HEK293 (cell line): ENCODE results near the gene ADRA1B.

Source experiments
- KLF8 ChIP-seq: fragments of 450-650 bp; formaldehyde crosslinking; IDR thresholded peaks from 2 replicates; pipeline ENCODE4 v1.5.1; 2016; ENCODE audit warnings: missing biosample characterization, missing genetic modification characterization
- KLF9 ChIP-seq: fragments of 450-650 bp; formaldehyde crosslinking; IDR thresholded peaks from 2 replicates; pipeline ENCODE4 v1.5.1; 2016; ENCODE audit warnings: missing biosample characterization, missing genetic modification characterization, low read depth
- MEIS1 ChIP-seq: sonication (generic); formaldehyde crosslinking; IDR thresholded peaks from 2 replicates; pipeline ENCODE4 v1.8.1; 2022; ENCODE audit warnings: missing genetic modification reagents, mild to moderate bottlenecking, borderline replicate concordance
- MZF1 ChIP-seq: fragments of 450-650 bp; formaldehyde crosslinking; IDR thresholded peaks from 2 replicates; pipeline ENCODE4 v1.5.1; 2017; ENCODE audit warnings: missing biosample characterization, missing genetic modification characterization, borderline replicate concordance
- OVOL3 ChIP-seq: fragments of 450-650 bp; formaldehyde crosslinking; IDR thresholded peaks from 2 replicates; pipeline ENCODE4 v1.5.1; 2016; ENCODE audit warnings: missing biosample characterization, missing genetic modification characterization
- REPIN1 ChIP-seq: fragments of 450-650 bp; formaldehyde crosslinking; IDR thresholded peaks from 2 replicates; pipeline ENCODE4 v1.5.1; 2017; ENCODE audit warnings: missing biosample characterization, missing genetic modification characterization, low read depth
- SALL2 ChIP-seq: fragments of 450-650 bp; formaldehyde crosslinking; IDR thresholded peaks from 2 replicates; pipeline ENCODE4 v1.5.0; 2017; ENCODE audit warnings: missing biosample characterization, mild to moderate bottlenecking, missing genetic modification characterization, borderline replicate concordance
- SP7 ChIP-seq: fragments of 450-650 bp; formaldehyde crosslinking; IDR thresholded peaks from 2 replicates; pipeline ENCODE4 v1.5.1; 2016; ENCODE audit warnings: missing biosample characterization, missing genetic modification characterization
- ZBTB44 ChIP-seq: fragments of 450-650 bp; IDR thresholded peaks from 2 replicates; pipeline ENCODE4 v1.5.1; 2018; ENCODE audit warnings: missing biosample characterization, mild to moderate bottlenecking, missing genetic modification characterization
- ZEB2 ChIP-seq: fragments of 450-650 bp; formaldehyde crosslinking; IDR thresholded peaks from 2 replicates; pipeline ENCODE4 v1.5.1; 2016; ENCODE audit warnings: missing biosample characterization, missing genetic modification characterization
- ZNF121 ChIP-seq: fragments of 450-650 bp; formaldehyde crosslinking; IDR thresholded peaks from 2 replicates; pipeline ENCODE4 v1.5.1; 2016; ENCODE audit warnings: missing biosample characterization, missing genetic modification characterization
- ZNF133 ChIP-seq: fragments of 450-650 bp; formaldehyde crosslinking; IDR thresholded peaks from 2 replicates; pipeline ENCODE4 v1.5.1; 2016; ENCODE audit warnings: missing biosample characterization, missing genetic modification characterization
- ZNF157 ChIP-seq: fragments of 450-650 bp; formaldehyde crosslinking; IDR thresholded peaks from 2 replicates; pipeline ENCODE4 v1.5.1; 2016; ENCODE audit warnings: missing biosample characterization, missing genetic modification characterization
- ZNF211 ChIP-seq: fragments of 450-650 bp; formaldehyde crosslinking; IDR thresholded peaks from 2 replicates; pipeline ENCODE4 v1.5.1; 2016; ENCODE audit warnings: low read depth, missing biosample characterization, missing genetic modification characterization
- ZNF214 ChIP-seq: fragments of 450-650 bp; formaldehyde crosslinking; IDR thresholded peaks from 2 replicates; pipeline ENCODE4 v1.5.1; 2017; ENCODE audit warnings: missing biosample characterization, mild to moderate bottlenecking, missing genetic modification characterization, borderline replicate concordance
- ZNF239 ChIP-seq: fragments of 450-650 bp; formaldehyde crosslinking; IDR thresholded peaks from 2 replicates; pipeline ENCODE4 v1.5.1; 2016; ENCODE audit warnings: missing biosample characterization, missing genetic modification characterization
- ZNF302 ChIP-seq: fragments of 450-650 bp; formaldehyde crosslinking; IDR thresholded peaks from 2 replicates; pipeline ENCODE4 v1.5.1; 2016; ENCODE audit warnings: missing biosample characterization, missing genetic modification characterization, low read depth
- ZNF335 ChIP-seq: fragments of 450-650 bp; formaldehyde crosslinking; conservative IDR thresholded peaks from 2 replicates; pipeline ENCODE4 v1.5.1; 2016; ENCODE audit warnings: missing biosample characterization, missing genetic modification characterization
- ZNF37A ChIP-seq: fragments of 450-650 bp; IDR thresholded peaks from 2 replicates; pipeline ENCODE4 v1.5.1; 2018; ENCODE audit warnings: missing biosample characterization, missing genetic modification characterization
- ZNF423 ChIP-seq: fragments of 450-650 bp; formaldehyde crosslinking; IDR thresholded peaks from 2 replicates; pipeline ENCODE4 v1.5.1; 2016; ENCODE audit warnings: missing biosample characterization, missing genetic modification characterization
- ZNF488 ChIP-seq: fragments of 450-650 bp; formaldehyde crosslinking; IDR thresholded peaks from 2 replicates; pipeline ENCODE4 v1.5.1; 2016; ENCODE audit warnings: missing biosample characterization, missing genetic modification characterization
- ZNF513 ChIP-seq: fragments of 450-650 bp; IDR thresholded peaks from 2 replicates; pipeline ENCODE4 v1.5.1; 2018; ENCODE audit warnings: missing biosample characterization, missing genetic modification characterization
- ZNF518A ChIP-seq: fragments of 450-650 bp; formaldehyde crosslinking; conservative IDR thresholded peaks from 2 replicates; pipeline ENCODE4 v1.5.1; 2016; ENCODE audit warnings: low read depth, missing biosample characterization, missing genetic modification characterization
- ZNF610 ChIP-seq: fragments of 450-650 bp; formaldehyde crosslinking; IDR thresholded peaks from 2 replicates; pipeline ENCODE4 v1.5.1; 2016; ENCODE audit warnings: missing biosample characterization, missing genetic modification characterization, borderline replicate concordance
- ZNF626 ChIP-seq: fragments of 450-650 bp; sonication (Bioruptor Pico); formaldehyde crosslinking; IDR thresholded peaks from 2 replicates; pipeline ENCODE4 v1.5.1; 2018; ENCODE audit warnings: missing biosample characterization, missing genetic modification characterization, inconsistent platforms
- ZNF664 ChIP-seq: fragments of 450-650 bp; formaldehyde crosslinking; IDR thresholded peaks from 2 replicates; pipeline ENCODE4 v1.5.1; 2016; ENCODE audit warnings: missing biosample characterization, missing genetic modification characterization
- ZNF776 ChIP-seq: fragments of 450-650 bp; formaldehyde crosslinking; IDR thresholded peaks from 2 replicates; pipeline ENCODE4 v1.5.0; 2017; ENCODE audit warnings: missing biosample characterization, missing genetic modification characterization, borderline replicate concordance
- TF ChIP-seq, protein P1 (sequence below): fragments of 450-650 bp; formaldehyde crosslinking; IDR thresholded peaks from 2 replicates; pipeline ENCODE4 v1.5.1; 2016; ENCODE audit warnings: missing biosample characterization, missing genetic modification characterization, low read depth
- TF ChIP-seq, protein P2 (sequence below): fragments of 450-650 bp; formaldehyde crosslinking; IDR thresholded peaks from 2 replicates; pipeline ENCODE4 v1.5.1; 2016; ENCODE audit warnings: missing biosample characterization, missing genetic modification characterization

The ADRA1B gene

GRCh38 chr5:159905496-159905895, 10.8 kb upstream of the ADRA1B start (continued):
- no peak for TF ChIP-seq ZBTB44 (tag by site-specific recombination)
- TF ChIP-seq ZNF214 (tag by site-specific recombination) = no peak
- no peak for TF ChIP-seq OVOL3 (tag by site-specific recombination)
- TF ChIP-seq KLF8 (tag by site-specific recombination) = no peak
- TF ChIP-seq ZNF626 = no peak
- no peak for TF ChIP-seq ZNF513
- TF ChIP-seq ZNF133 = no peak
- no peak for TF ChIP-seq ZNF211
- TF ChIP-seq ZEB2 (tag by site-specific recombination) = no peak
- TF ChIP-seq, protein P1, sequence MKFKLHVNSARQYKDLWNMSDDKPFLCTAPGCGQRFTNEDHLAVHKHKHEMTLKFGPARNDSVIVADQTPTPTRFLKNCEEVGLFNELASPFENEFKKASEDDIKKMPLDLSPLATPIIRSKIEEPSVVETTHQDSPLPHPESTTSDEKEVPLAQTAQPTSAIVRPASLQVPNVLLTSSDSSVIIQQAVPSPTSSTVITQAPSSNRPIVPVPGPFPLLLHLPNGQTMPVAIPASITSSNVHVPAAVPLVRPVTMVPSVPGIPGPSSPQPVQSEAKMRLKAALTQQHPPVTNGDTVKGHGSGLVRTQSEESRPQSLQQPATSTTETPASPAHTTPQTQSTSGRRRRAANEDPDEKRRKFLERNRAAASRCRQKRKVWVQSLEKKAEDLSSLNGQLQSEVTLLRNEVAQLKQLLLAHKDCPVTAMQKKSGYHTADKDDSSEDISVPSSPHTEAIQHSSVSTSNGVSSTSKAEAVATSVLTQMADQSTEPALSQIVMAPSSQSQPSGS (tag by site-specific recombination) = no peak
- TF ChIP-seq REPIN1 (tag by site-specific recombination) = no peak
- TF ChIP-seq SALL2 (tag by site-specific recombination) = no peak
- no peak for TF ChIP-seq ZNF335 (tag by site-specific recombination)
- TF ChIP-seq, protein P2, sequence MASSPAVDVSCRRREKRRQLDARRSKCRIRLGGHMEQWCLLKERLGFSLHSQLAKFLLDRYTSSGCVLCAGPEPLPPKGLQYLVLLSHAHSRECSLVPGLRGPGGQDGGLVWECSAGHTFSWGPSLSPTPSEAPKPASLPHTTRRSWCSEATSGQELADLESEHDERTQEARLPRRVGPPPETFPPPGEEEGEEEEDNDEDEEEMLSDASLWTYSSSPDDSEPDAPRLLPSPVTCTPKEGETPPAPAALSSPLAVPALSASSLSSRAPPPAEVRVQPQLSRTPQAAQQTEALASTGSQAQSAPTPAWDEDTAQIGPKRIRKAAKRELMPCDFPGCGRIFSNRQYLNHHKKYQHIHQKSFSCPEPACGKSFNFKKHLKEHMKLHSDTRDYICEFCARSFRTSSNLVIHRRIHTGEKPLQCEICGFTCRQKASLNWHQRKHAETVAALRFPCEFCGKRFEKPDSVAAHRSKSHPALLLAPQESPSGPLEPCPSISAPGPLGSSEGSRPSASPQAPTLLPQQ (tag by site-specific recombination) = no peak
- TF ChIP-seq ZNF610 = no peak
- TF ChIP-seq MEIS1 (CRISPR knock-in tag) = 0 out of 2 replicates have a peak, but pooled peaks have one; percentile 37
- 0 out of 2 replicates have a peak, but pooled peaks have one; percentile 35 for TF ChIP-seq MZF1 (tag by site-specific recombination)
- TF ChIP-seq ZNF302 (tag by site-specific recombination) = no peak
- no peak for TF ChIP-seq ZNF37A (tag by site-specific recombination)
- no peak for TF ChIP-seq ZNF518A (tag by site-specific recombination)
- TF ChIP-seq ZNF776 (tag by site-specific recombination) = no peak
- TF ChIP-seq ZNF239 = no peak
- TF ChIP-seq SP7 (tag by site-specific recombination) = 0 out of 2 replicates have a peak, but pooled peaks have one; percentile 35
- TF ChIP-seq ZNF157 (tag by site-specific recombination) = no peak
- no peak for TF ChIP-seq ZNF488 (tag by site-specific recombination)
- TF ChIP-seq KLF9 (tag by site-specific recombination) = no peak
- no peak for TF ChIP-seq ZNF121 (tag by site-specific recombination)
- no peak for TF ChIP-seq ZNF423 (tag by site-specific recombination)
- peak; percentile 48; the same call in 1 of the 2 replicates for TF ChIP-seq ZNF664 (tag by site-specific recombination)
